NCI-H2227 treated with DMSO at 0.1 percent for 48 hours (cell line): ENCODE results near the gene TENM4.
A peak's percentile ranks its signal among the peaks of the same experiment; 100 is the strongest.

Experiments used
- DNase-seq: peaks from one replicate; lab custom pipeline; 2025; lab: John Stamatoyannopoulos, UW

Gene TENM4

GRCh38 chr11:79342236-79342635 is 98.6 kb downstream of the TENM4 start:
- no peak for DNase-seq

- no peak for DNase-seq
Observed at GRCh38 chr11:79340535-79340934, 100.3 kb downstream of the TENM4 start.

GRCh38 chr11:79336797-79337517 is 103.9 kb downstream of the TENM4 start:
- no peak for DNase-seq

GRCh38 chr11:79335681-79336080 is 105.1 kb downstream of the TENM4 start:
- DNase-seq = no peak

GRCh38 chr11:79333355-79333754 is 107.5 kb downstream of the TENM4 start:
- DNase-seq = no peak

- no peak for DNase-seq
Observed at GRCh38 chr11:79332017-79332416, 108.8 kb downstream of the TENM4 start.

GRCh38 chr11:79331203-79331901 is 109.5 kb downstream of the TENM4 start:
- DNase-seq = peak; percentile 9

GRCh38 chr11:79330651-79331050 is 110.2 kb downstream of the TENM4 start:
- DNase-seq = no peak

GRCh38 chr11:79329561-79329960 is 111.3 kb downstream of the TENM4 start:
- DNase-seq = no peak

GRCh38 chr11:79328402-79328801 is 112.4 kb downstream of the TENM4 start:
- no peak for DNase-seq

- no peak for DNase-seq
Observed at GRCh38 chr11:79325851-79326250, 115.0 kb downstream of the TENM4 start.

GRCh38 chr11:79321263-79321662 is 119.6 kb downstream of the TENM4 start:
- DNase-seq = no peak

- no peak for DNase-seq
Observed at GRCh38 chr11:79314906-79315689, 125.7 kb downstream of the TENM4 start.

GRCh38 chr11:79313530-79313913 is 127.3 kb downstream of the TENM4 start:
- no peak for DNase-seq

- no peak for DNase-seq
Observed at GRCh38 chr11:79312617-79313529, 128.0 kb downstream of the TENM4 start.

GRCh38 chr11:79311461-79311860 is 129.4 kb downstream of the TENM4 start:
- no peak for DNase-seq

- no peak for DNase-seq
Observed at GRCh38 chr11:79309407-79309806, 131.4 kb downstream of the TENM4 start.

- no peak for DNase-seq
Observed at GRCh38 chr11:79308429-79308828, 132.4 kb downstream of the TENM4 start.

GRCh38 chr11:79304599-79305212 is 136.1 kb downstream of the TENM4 start:
- no peak for DNase-seq

- DNase-seq = no peak
Observed at GRCh38 chr11:79296141-79296540, 144.7 kb downstream of the TENM4 start.
